ENCODE measurements around the gene GPRASP2.
"Not testable (repeated sequence)": the region's sequence is repeated elsewhere in the genome, so short reads cannot be mapped to it uniquely, and the experiment has no call there.

DNA sequence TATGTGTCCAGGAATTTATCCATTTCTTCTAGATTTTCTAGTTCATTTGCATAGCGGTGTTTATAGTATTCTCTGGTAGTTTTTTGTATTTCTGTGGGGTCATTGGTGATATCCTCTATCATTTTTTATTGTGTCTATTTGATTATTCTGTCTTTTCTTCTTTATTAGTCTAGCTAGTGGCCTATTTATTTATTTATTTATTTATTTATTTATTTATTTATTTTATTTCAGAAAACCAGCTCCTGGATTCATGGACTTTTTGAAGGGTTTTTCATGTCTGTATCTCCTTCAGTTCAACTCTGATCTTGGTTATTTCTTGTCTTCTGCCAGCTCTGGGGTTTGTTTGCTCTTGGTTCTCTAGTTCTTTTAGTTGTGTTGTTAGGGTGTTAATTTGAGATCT lies 34.8 kb upstream of the GPRASP2 start:
- TF ChIP-seq POLR2A (IDR thresholded peaks at IDR 0.05), result not testable (repeated sequence)
- TF ChIP-seq, protein P1, sequence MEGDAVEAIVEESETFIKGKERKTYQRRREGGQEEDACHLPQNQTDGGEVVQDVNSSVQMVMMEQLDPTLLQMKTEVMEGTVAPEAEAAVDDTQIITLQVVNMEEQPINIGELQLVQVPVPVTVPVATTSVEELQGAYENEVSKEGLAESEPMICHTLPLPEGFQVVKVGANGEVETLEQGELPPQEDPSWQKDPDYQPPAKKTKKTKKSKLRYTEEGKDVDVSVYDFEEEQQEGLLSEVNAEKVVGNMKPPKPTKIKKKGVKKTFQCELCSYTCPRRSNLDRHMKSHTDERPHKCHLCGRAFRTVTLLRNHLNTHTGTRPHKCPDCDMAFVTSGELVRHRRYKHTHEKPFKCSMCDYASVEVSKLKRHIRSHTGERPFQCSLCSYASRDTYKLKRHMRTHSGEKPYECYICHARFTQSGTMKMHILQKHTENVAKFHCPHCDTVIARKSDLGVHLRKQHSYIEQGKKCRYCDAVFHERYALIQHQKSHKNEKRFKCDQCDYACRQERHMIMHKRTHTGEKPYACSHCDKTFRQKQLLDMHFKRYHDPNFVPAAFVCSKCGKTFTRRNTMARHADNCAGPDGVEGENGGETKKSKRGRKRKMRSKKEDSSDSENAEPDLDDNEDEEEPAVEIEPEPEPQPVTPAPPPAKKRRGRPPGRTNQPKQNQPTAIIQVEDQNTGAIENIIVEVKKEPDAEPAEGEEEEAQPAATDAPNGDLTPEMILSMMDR (IDR thresholded peaks at IDR 0.05), result not testable (repeated sequence)
